NCI-H82 (cell line): Measurements from ENCODE around the gene DCLRE1A.

Experiments used
- DNase-seq: peaks from one replicate; lab custom pipeline; 2025; lab: John Stamatoyannopoulos, UW

The DCLRE1A gene

GRCh38 chr10:113854013-113854760, at the start of gene DCLRE1A, which contains the start of gene NHLRC2:
Gene DCLRE1A (minus strand): TSS chr10:113854082. CDS start chr10:113853182, 900 bp downstream.
Gene NHLRC2 (plus strand): TSS chr10:113854661. CDS start chr10:113854873, 212 bp downstream.
- DNase-seq: peak; percentile 86

GRCh38 chr10:113899952-113900598, 46.2 kb upstream of the DCLRE1A start:
- no peak for DNase-seq

GRCh38 chr10:113897693-113898618, 44.1 kb upstream of the DCLRE1A start:
- DNase-seq: no peak

GRCh38 chr10:113895018-113895417, 41.1 kb upstream of the DCLRE1A start:
- DNase-seq: no peak

GRCh38 chr10:113894581-113894980, 40.7 kb upstream of the DCLRE1A start:
- DNase-seq: no peak

GRCh38 chr10:113893570-113893969, 39.7 kb upstream of the DCLRE1A start:
- DNase-seq: no peak

GRCh38 chr10:113891476-113891875, 37.6 kb upstream of the DCLRE1A start:
- no peak for DNase-seq

GRCh38 chr10:113890769-113891168, 36.9 kb upstream of the DCLRE1A start:
- no peak for DNase-seq

- DNase-seq: no peak
These were observed 36.0 kb upstream of the DCLRE1A start for GRCh38 chr10:113889911-113890310.

GRCh38 chr10:113882240-113882639, 28.4 kb upstream of the DCLRE1A start:
- no peak for DNase-seq

- DNase-seq: no peak
These were observed 26.4 kb upstream of the DCLRE1A start for GRCh38 chr10:113880236-113880635.

- DNase-seq: no peak
These were observed 25.8 kb upstream of the DCLRE1A start for GRCh38 chr10:113879691-113880090.

- no peak for DNase-seq
These were observed 22.6 kb upstream of the DCLRE1A start for GRCh38 chr10:113876461-113876860.

- no peak for DNase-seq
These were observed 21.3 kb upstream of the DCLRE1A start for GRCh38 chr10:113875212-113875611.

GRCh38 chr10:113872139-113873030, 18.5 kb upstream of the DCLRE1A start:
- no peak for DNase-seq

- DNase-seq: no peak
These were observed 15.9 kb upstream of the DCLRE1A start for GRCh38 chr10:113869789-113870188.

GRCh38 chr10:113867904-113868303, 14.0 kb upstream of the DCLRE1A start:
- no peak for DNase-seq

- DNase-seq: peak; percentile 23
These were observed 12.9 kb upstream of the DCLRE1A start for GRCh38 chr10:113866551-113867394.

GRCh38 chr10:113865901-113866300, 12.0 kb upstream of the DCLRE1A start:
- DNase-seq: no peak

GRCh38 chr10:113859261-113859660, 5.4 kb upstream of the DCLRE1A start:
- DNase-seq: no peak
